Effector CD8-positive, alpha-beta T cell (primary cell): ENCODE data around the gene DNAAF1.
"Not testable (repeated sequence)": the region's sequence is repeated elsewhere in the genome, so short reads cannot be mapped to it uniquely, and the experiment has no call there.

Experiments used
- DNase-seq: peaks from one replicate; lab custom pipeline; 2025; lab: John Stamatoyannopoulos, UW
- total RNA-seq, 4 experiments: gene quantifications; one replicate each; lab custom pipeline; 2026; lab: John Stamatoyannopoulos, UW

The DNAAF1 gene
- total RNA-seq = 0 to 0.98 (median 0.13) reads per million in 4 experiments

GRCh38 chr16:84144859-84145639, at the start of gene DNAAF1, which contains the start of gene HSDL1:
Gene DNAAF1, plus strand, starts transcription at chr16:84145308. Its CDS starts 133 bp downstream, at chr16:84145441.
Gene HSDL1, minus strand, starts transcription at chr16:84145177. Its CDS starts 13,856 bp downstream, at chr16:84131321.
- peak; percentile 95 for DNase-seq

GRCh38 chr16:84095466-84095865, 49.6 kb upstream of the DNAAF1 start:
- DNase-seq = no peak

GRCh38 chr16:84096447-84097005, 48.6 kb upstream of the DNAAF1 start:
- DNase-seq = no peak

GRCh38 chr16:84098939-84099338, 46.2 kb upstream of the DNAAF1 start:
- no peak for DNase-seq

- DNase-seq = no peak
These were observed 41.4 kb upstream of the DNAAF1 start for GRCh38 chr16:84103678-84104077.

- no peak for DNase-seq
These were observed 40.9 kb upstream of the DNAAF1 start for GRCh38 chr16:84104231-84104630.

GRCh38 chr16:84105301-84105815, 39.8 kb upstream of the DNAAF1 start:
- no peak for DNase-seq

GRCh38 chr16:84105948-84106740, 39.0 kb upstream of the DNAAF1 start:
- DNase-seq = no peak

- DNase-seq = no peak
These were observed 37.2 kb upstream of the DNAAF1 start for GRCh38 chr16:84107921-84108320.

- DNase-seq = no peak
These were observed 35.3 kb upstream of the DNAAF1 start for GRCh38 chr16:84109598-84110335.

GRCh38 chr16:84110527-84110926, 34.6 kb upstream of the DNAAF1 start:
- no peak for DNase-seq

GRCh38 chr16:84111525-84111924, 33.6 kb upstream of the DNAAF1 start:
- no peak for DNase-seq

GRCh38 chr16:84111949-84112348, 33.2 kb upstream of the DNAAF1 start:
- not testable (repeated sequence) for DNase-seq

GRCh38 chr16:84115919-84116719, 29.0 kb upstream of the DNAAF1 start:
- peak; percentile 59 for DNase-seq

- peak; percentile 97 for DNase-seq
These were observed 28.2 kb upstream of the DNAAF1 start, which contains the start of gene MBTPS1 for GRCh38 chr16:84116720-84117493. Gene MBTPS1, minus strand, starts transcription at chr16:84116942. Its CDS starts 15,159 bp downstream, at chr16:84101783.

- no peak for DNase-seq
These were observed 27.6 kb upstream of the DNAAF1 start for GRCh38 chr16:84117494-84117843.

- not testable (repeated sequence) for DNase-seq
These were observed 26.8 kb upstream of the DNAAF1 start for GRCh38 chr16:84118315-84118714.

- DNase-seq = no peak
These were observed 25.7 kb upstream of the DNAAF1 start for GRCh38 chr16:84119368-84119767.

GRCh38 chr16:84120023-84120422, 25.1 kb upstream of the DNAAF1 start:
- DNase-seq = no peak

- DNase-seq = no peak
These were observed 24.1 kb upstream of the DNAAF1 start for GRCh38 chr16:84121007-84121406.
